GM21576 (cell line): Measurements from ENCODE around the gene PRR23B.

Experiments used
- ATAC-seq: cut with Tn5 transposase; IDR thresholded peaks from one replicate; pipeline ENCODE4 v1.9.1; 2021; ENCODE audit warnings: mild to moderate bottlenecking, moderate library complexity; ENCODE audit not compliant: unreplicated experiment

The PRR23B gene

DNA sequence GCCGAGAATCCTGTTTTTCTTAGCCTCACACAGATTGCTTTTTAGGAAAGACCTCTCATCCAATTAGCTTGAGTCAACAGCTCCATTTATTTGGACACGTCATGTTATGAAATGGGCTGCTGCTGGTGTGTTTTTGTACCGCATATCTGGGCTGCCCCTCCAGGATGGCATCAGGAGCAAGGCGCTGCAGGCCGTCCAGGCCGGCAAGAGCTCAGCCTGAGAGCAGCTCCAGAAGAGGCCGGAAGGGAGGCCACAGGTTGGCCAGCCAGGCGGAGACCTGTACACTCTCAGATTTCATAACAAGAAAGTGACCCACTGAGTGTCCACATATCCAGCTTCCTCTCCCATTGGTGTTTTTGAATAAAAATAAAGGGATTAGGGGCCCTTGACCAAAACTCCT lies 45.4 kb downstream of the PRR23B start:
- no peak for ATAC-seq

DNA sequence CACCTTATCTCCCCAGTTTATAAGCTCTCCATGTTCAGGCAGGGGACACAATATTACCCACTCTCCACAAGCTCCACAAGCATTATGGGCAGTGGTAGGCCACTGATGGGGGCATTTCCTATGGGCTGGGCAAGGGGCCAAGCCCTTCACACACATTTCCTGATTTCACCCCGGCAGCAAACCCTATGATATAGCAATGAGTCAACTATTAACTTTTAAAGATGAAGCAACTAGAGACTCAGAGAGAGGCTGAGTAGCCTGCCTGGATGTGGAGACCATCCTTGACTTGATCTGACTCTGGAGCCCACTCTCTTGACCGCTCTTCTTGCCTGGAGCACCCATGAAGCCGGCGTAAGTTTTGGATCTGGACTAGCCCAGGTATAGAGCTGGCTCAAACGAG lies 46.3 kb downstream of the PRR23B start:
- ATAC-seq: no peak

DNA sequence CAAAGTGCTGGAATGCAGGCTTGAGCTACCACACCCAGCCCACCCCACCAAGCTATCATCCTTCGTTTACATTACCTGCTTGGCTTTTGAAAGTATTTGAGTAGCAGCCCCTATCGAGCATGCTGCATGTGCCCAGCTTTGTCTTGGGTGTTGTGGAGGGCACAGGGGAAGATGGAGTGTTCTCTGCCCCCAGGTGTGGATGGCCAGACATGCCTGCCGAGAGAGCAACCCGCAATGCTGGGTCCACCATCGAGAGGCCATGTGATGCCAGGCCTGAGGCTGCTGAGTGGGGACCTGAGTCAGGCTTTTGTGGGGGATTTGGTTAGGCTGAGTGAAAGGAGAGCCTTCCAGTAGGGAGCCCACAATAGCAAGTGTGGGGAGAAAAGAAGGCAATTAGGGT lies 47.8 kb downstream of the PRR23B start:
- ATAC-seq: no peak

DNA sequence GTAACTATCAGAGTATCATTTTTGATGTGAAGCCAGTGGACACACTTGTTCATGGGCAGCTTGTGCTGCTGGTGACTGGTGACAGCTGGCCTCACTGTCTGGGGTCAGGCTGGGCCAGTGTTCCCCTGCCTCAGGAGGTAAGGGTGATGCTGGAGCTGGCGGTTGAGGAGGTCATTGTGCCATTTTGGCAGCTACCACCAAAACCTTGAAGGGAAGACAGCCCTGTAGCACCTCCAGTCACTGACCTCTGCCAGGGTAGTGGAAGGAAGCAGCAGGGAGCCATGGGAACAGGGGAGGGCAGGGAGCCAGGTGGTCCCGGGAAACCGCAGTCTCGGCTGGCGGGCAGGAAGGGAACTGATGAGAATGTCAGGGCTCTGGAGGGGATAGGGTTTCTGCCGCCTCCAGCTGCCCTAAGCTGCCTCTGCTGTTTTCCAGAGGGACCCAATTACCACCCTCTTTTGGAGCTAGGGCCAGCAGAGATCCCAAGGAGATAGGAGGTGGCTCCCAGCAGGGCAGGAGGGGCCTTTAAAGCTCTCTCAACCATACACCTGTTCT lies 48.9 kb downstream of the PRR23B start:
- no peak for ATAC-seq
